COR-L47 (cell line): ENCODE measurements around the gene FKRP.
"Not testable (repeated sequence)": the region's sequence is repeated elsewhere in the genome, so short reads cannot be mapped to it uniquely, and the experiment has no call there.

ENCODE experiments used
- DNase-seq: peaks from one replicate; lab custom pipeline; 2025; lab: John Stamatoyannopoulos, UW

The FKRP gene

GRCh38 chr19:46786236-46787039 lies 40.6 kb downstream of the FKRP start:
- no peak for DNase-seq

- no peak for DNase-seq
Observed at GRCh38 chr19:46787040-46787330, 41.1 kb downstream of the FKRP start.

GRCh38 chr19:46787331-46788261 lies 41.7 kb downstream of the FKRP start:
- no peak for DNase-seq

- peak; percentile 78 for DNase-seq
Observed at GRCh38 chr19:46788262-46788967, 42.6 kb downstream of the FKRP start, which contains the start of gene SLC1A5. Gene SLC1A5 (minus strand): TSS chr19:46788594. CDS start chr19:46787965, 629 bp downstream.

- DNase-seq, result no peak
Observed at GRCh38 chr19:46788968-46789338, 43.1 kb downstream of the FKRP start.

- DNase-seq, result no peak
Observed at GRCh38 chr19:46789371-46789770, 43.5 kb downstream of the FKRP start.

- DNase-seq, result no peak
Observed at GRCh38 chr19:46791944-46792343, 46.1 kb downstream of the FKRP start.

GRCh38 chr19:46797881-46798280 lies 52.0 kb downstream of the FKRP start:
- DNase-seq, result no peak

- no peak for DNase-seq
Observed at GRCh38 chr19:46798713-46799112, 52.9 kb downstream of the FKRP start.

- DNase-seq, result no peak
Observed at GRCh38 chr19:46802152-46802551, 56.3 kb downstream of the FKRP start.

GRCh38 chr19:46803555-46803954 lies 57.7 kb downstream of the FKRP start:
- DNase-seq, result no peak

- DNase-seq, result not testable (repeated sequence)
Observed at GRCh38 chr19:46804432-46804831, 58.6 kb downstream of the FKRP start.

GRCh38 chr19:46806656-46807055 lies 60.8 kb downstream of the FKRP start:
- no peak for DNase-seq
